SK-N-MC (cell line): ENCODE data around the gene MYL10.

ENCODE experiments used
- EZH2 ChIP-seq: fragments of 200-600 bp; sonication (generic); IDR thresholded peaks from one replicate; pipeline ENCODE4 v1.6.1; 2017; ENCODE audit warnings: antibody characterized with exemption
- POLR2AphosphoS5 ChIP-seq: IDR thresholded peaks from 2 replicates; pipeline ENCODE4 v1.6.1; 2012; ENCODE audit warnings: mild to moderate bottlenecking, low read depth, low read length, borderline replicate concordance

GRCh38 chr7:101662447-101662998 is 33.4 kb upstream of the MYL10 start:
- TF ChIP-seq POLR2AphosphoS5 = no peak
- TF ChIP-seq EZH2 = no peak
